ENCODE measurements around the gene DNAH5. TPM values are rescaled to one million over a fixed set of nuclear protein-coding genes. Genes with fewer than 3 reads are reported as not detected.
A peak's percentile ranks its signal among the peaks of the same experiment; 100 is the strongest.
"Not testable (repeated sequence)": the region's sequence is repeated elsewhere in the genome, so short reads cannot be mapped to it uniquely, and the experiment has no call there.

DNAH5 gene
- total RNA-seq, 1 donor from 2014 or later: 3.2 TPM

DNA sequence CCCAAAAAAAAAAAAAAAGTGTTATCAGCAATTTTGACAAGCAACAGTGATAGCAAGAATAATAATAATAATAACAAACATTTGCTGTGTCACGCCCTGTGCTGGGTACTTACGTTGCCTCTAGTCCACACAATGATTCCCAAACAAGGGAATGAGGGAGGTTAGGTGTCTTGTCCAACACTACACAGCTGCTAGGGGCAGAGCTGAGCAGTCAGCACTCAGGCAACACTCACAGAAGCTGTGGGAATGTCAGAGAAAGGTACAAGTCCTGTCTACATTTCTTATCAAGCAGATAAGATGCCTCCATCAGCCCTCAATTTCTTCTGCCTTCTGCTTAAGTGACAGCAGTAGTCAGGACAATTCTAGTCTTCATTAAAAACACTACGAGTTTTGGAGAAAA lies 111.0 kb downstream of the DNAH5 start:
- DNase-seq (ENCODE audit: low spot score) (no peak), ATAC-seq (no peak)

DNA sequence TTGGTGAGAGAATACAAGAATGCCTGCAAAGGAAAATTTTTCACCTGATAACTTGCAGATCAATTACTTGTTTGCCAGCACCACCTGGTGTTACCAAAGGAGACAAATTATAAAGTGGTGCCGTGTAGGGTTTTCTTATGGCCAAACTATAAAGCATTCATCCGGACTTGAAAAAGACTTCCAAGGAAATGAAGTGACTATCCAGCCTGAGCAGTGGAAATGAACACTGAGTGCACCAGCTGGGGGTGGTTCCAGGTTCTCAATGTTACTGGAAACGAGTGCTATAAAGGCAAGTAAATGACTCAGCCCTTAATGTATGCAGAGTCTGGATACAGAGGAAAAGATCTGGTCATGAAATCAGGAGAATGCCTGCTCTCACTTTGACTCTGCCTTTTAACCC lies 113.1 kb downstream of the DNAH5 start:
- ATAC-seq (no peak), DNase-seq (ENCODE audit: low spot score) (no peak)

- DNase-seq (ENCODE audit: low spot score) (no peak), ATAC-seq (no peak)
Measured at GRCh38 chr5:13830536-13830935, 114.0 kb downstream of the DNAH5 start.

DNA sequence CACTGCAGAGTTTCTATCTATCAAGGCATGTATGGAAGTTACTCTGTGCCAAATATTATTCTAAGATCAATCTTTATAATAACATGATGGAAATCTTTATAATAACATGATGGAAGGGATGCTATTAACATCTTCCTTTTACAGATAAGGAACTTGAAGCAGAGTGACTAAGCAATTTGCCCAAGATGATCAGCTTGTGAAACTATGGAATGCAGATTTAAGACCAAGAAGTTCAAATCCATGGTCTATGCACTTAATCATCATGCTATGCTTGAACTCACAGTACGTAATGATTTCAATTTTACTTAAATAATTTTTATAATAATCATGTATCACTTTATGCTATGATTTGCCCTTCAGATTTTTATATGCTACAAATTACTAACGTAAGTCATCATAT lies 123.1 kb downstream of the DNAH5 start:
- ATAC-seq: no peak

DNA sequence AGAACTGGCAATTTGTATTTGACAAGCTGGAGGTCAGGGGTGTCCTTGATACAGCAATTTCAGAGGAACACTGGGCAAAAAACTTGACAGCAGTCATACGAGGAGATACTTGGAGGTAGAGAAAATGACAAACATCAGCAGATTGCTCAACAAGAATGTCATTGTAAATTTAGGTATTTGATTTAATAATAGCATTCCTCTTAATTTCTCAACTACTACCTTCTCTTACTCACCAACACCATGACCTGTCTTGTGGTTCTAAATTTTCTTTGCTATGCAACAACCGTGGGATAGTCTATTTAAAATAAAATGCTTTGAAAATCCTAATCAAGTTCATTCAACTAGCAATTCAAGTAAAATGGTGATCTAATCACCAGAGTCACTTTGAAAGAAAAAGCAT lies 128.4 kb downstream of the DNAH5 start:
- ATAC-seq (no peak), DNase-seq (ENCODE audit: low spot score) (no peak)

More for the DNA sequence above, 123.1 kb downstream of the DNAH5 start:
- no peak for DNase-seq (ENCODE audit: low spot score)

DNA sequence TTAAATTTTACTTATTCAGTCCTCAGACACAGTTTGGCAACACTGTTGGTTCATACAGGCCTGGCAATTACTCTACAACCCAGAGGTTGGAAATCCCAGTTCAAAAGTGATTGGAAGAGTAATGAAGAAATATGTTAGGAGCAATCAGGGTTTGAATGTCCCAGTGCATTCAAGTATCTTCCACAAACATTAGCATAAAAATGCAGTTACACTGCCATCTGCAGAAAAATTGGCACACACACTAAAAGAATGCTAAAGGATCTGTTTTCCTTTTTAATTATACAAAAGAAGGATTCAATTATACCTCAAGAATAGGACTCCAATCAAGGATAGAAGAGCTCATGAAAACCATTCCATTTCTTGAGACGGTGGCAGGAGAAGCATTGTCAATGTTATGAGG lies 130.2 kb downstream of the DNAH5 start:
- no peak for ATAC-seq
- DNase-seq (ENCODE audit: low spot score): no peak

GRCh38 chr5:13809921-13810320 lies 134.6 kb downstream of the DNAH5 start:
- DNase-seq (ENCODE audit: low spot score) (no peak), ATAC-seq (peak; percentile 65)

GRCh38 chr5:13804336-13804735 lies 140.2 kb downstream of the DNAH5 start:
- no peak for ATAC-seq

DNA sequence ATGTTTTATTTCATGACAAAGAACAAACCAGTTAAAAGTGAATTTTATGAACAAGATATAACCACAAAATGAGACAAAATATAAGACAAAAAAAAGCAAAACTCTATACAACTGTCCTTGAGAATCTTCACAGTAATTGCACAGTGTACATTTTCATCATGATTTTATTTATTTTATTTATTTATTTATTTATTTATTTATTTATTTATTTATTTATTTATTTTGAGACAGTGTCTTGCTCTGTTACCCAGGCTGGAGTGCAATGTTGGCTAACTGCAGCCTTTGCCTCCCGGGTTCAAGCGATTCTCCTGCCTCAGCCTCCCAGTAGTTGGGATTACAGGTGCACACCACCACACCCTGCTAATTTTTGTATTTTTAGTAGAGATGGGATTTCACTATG lies 145.9 kb downstream of the DNAH5 start:
- not testable (repeated sequence) for ATAC-seq

More at GRCh38 chr5:13804336-13804735, 140.2 kb downstream of the DNAH5 start:
- no peak for DNase-seq (ENCODE audit: low spot score)

GRCh38 chr5:13785781-13786415 lies 158.6 kb downstream of the DNAH5 start:
- ATAC-seq: no peak
- DNase-seq (ENCODE audit: low spot score): no peak

More for the DNA sequence above, 145.9 kb downstream of the DNAH5 start:
- not testable (repeated sequence) for DNase-seq (ENCODE audit: low spot score)

DNA sequence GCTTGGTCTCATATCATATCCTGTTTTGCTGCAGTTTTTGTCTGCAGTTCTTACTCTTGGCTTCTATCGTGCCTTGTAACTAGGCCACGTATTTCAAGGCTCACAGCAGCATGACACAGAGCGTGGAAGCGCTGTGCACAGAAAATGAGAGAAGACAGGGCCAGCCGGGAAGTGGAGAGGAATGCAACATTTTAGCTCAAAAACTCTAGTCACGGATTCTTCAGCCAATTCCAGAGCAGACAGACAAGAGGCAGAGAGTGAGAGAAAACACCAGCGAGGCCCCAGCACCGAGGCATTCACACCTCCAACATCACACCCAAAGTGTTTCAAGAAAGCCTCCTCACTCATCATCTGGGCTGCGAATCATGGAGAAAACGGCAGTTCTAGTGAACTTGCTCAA lies 160.8 kb downstream of the DNAH5 start:
- no peak for DNase-seq (ENCODE audit: low spot score)
- no peak for ATAC-seq

GRCh38 chr5:13780081-13780480 lies 164.4 kb downstream of the DNAH5 start:
- ATAC-seq (no peak), DNase-seq (ENCODE audit: low spot score) (no peak)

- DNase-seq (ENCODE audit: low spot score) (no peak), ATAC-seq (no peak)
Measured at GRCh38 chr5:13773649-13774048, 170.8 kb downstream of the DNAH5 start.

- no peak for DNase-seq (ENCODE audit: low spot score)
- ATAC-seq: no peak
Measured at GRCh38 chr5:13771011-13771571, 173.4 kb downstream of the DNAH5 start.

DNA sequence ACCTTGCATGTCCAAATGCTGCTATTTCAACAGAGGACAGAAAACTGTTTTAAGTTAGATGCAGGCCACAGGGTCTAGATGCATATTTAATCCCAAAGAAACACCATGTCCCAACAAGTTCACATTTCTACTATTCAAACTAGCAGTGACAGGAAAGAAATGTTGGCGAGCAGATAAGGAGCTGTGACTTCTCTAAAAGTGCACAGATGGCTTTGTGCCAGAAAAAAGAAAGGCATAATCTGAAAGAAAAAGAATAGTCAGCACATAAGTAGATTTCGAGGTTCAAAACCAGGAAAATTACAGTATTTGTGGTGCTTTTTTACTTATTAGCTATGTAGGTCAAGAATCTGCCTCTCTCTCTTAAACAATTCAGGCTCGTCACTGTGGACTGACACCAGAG lies 178.3 kb downstream of the DNAH5 start:
- DNase-seq (ENCODE audit: low spot score) (no peak), ATAC-seq (no peak)

DNA sequence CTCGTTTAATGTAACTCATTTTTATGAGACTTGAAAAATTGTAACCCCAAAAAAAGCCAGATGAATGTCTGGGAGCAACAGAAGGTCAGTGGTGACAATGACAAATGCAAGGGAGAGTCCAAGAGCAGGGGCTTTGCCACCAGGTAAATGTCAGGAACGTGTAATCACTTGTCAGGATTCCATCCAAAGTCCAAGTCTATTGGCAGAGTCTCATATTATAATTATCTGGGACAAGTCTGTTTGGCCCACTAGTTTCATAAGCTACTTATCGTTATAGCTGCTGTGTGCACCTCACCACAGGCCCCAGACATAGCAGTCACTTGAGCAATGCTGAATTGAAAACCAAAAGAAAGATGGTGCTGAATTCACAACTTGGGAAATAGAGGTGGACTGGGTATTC lies 180.8 kb downstream of the DNAH5 start:
- no peak for DNase-seq (ENCODE audit: low spot score)
- peak; percentile 95 for ATAC-seq

DNA sequence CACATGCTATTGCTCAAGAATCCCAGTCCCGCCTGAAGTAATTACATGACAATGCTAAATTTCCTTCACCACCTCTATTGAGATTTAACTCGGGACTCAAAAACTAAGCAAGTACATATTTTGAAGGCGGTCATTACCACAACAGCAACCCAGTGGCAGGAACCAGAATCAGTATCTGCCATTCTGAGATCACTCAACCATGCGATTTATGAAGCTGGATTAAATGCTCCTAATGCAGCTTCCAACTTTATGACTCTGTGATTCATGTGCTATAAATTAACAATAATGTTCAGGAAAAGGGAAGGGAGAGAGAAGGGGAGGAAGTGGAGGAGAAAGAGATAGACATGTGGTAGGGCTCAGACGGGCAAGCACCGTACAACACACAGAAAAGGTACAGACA lies 194.7 kb downstream of the DNAH5 start:
- no peak for DNase-seq (ENCODE audit: low spot score)
- no peak for ATAC-seq

GRCh38 chr5:13746026-13746425 lies 198.5 kb downstream of the DNAH5 start:
- DNase-seq (ENCODE audit: low spot score): no peak
- ATAC-seq: no peak

DNA sequence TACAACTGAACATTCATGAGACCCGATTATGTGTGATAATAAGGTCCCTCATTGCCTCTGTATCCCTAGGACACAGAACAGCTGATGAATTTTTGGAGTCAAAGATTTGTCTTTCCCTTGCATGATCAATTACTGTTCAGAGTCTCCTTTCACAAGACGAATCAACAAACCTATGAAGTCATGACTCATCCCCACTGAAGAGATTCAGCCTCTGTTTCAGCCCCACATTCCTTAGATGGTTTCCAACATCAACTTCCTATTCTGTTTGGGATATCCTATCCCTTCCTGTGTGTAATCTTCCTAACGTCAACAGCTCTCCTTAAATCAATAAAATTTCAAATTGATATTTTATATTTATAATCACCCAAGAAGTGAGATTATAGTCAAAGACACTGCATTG lies 199.0 kb downstream of the DNAH5 start:
- DNase-seq (ENCODE audit: low spot score): no peak
- ATAC-seq: no peak

GRCh38 chr5:13740471-13740870 lies 204.0 kb downstream of the DNAH5 start:
- no peak for ATAC-seq

GRCh38 chr5:13739479-13739878 lies 205.0 kb downstream of the DNAH5 start:
- no peak for DNase-seq (ENCODE audit: low spot score)
- no peak for ATAC-seq

More at GRCh38 chr5:13740471-13740870, 204.0 kb downstream of the DNAH5 start:
- DNase-seq (ENCODE audit: low spot score): no peak

DNA sequence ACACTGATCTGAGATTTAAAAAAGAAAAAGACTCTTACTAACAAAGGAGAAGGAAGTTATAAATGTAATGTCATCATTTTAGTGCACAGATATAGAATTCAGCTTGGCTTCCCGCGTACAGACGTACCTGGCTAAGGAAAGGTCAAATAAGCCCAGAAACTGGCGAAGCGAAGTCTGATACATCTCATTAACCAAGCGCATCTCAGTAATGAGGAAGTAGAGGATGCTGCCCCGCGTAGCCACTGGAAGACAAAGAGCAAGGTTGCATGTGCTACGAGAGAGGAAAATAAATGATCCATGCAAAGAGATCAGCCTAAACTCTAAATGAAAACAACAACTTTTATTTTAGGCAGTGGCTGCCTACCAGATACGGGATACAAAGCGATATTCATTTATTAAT lies 208.8 kb downstream of the DNAH5 start:
- ATAC-seq: no peak
- no peak for DNase-seq (ENCODE audit: low spot score)

- DNase-seq (ENCODE audit: low spot score) (no peak), ATAC-seq (no peak)
Measured at GRCh38 chr5:13731121-13731628, 213.3 kb downstream of the DNAH5 start.
